SU-DHL-6 (cell line): Measurements from ENCODE around the gene NVL.

Experiments used
- EZH2phosphoT487 ChIP-seq: fragments of 200-600 bp; sonication (generic), shearing (Covaris generic); conservative IDR thresholded peaks from 2 replicates; pipeline ENCODE4 v1.6.1; 2018; ENCODE audit warnings: mild to moderate bottlenecking, antibody characterized with exemption, low read length, moderate library complexity, mixed read lengths
- TF ChIP-seq, protein P1 (sequence below): fragments of 200-600 bp; sonication (generic); IDR thresholded peaks from one replicate; pipeline ENCODE4 v1.5.1; 2017; ENCODE audit warnings: antibody characterized with exemption, mild to moderate bottlenecking, low read length, moderate library complexity; ENCODE audit not compliant: insufficient read depth, poor library complexity, severe bottlenecking

DNA sequence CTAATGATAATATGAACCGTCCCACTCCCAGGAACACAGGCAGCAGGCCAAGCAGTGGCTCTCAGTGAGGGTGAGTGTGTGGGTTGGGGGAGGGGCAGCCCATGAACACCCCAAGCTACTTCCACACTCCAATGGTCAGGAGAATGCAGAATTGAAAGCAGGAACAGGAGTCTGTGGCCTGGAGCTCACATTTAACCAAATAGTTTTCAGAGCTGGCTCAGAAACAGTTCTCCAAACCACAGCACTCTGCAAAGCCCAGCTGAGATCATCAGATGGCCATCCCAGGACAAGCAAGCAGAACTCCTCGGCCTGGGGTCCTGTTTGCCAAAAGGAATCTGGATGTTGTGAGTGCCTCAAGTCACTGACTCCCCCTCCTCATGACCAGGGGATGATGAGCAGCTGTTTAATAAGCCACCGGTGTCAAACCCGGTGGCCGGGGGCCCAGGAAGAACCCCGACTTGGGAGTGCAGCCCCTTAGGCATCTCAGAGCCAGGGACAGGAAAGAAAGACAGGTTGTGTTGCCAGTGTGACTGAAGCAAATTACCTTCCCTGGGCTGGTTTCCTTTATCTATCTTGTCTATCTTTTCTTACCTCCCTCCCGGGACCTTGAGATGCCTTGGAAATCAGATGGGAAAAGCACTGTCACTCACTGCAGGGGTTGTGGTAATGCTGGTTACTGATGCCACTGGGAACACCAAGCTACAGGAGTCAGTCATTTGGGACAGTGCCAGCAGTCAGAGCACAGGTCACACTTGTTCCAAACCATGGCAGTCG, 126.5 kb downstream of the NVL start:
- TF ChIP-seq, protein P1, sequence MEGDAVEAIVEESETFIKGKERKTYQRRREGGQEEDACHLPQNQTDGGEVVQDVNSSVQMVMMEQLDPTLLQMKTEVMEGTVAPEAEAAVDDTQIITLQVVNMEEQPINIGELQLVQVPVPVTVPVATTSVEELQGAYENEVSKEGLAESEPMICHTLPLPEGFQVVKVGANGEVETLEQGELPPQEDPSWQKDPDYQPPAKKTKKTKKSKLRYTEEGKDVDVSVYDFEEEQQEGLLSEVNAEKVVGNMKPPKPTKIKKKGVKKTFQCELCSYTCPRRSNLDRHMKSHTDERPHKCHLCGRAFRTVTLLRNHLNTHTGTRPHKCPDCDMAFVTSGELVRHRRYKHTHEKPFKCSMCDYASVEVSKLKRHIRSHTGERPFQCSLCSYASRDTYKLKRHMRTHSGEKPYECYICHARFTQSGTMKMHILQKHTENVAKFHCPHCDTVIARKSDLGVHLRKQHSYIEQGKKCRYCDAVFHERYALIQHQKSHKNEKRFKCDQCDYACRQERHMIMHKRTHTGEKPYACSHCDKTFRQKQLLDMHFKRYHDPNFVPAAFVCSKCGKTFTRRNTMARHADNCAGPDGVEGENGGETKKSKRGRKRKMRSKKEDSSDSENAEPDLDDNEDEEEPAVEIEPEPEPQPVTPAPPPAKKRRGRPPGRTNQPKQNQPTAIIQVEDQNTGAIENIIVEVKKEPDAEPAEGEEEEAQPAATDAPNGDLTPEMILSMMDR, result no peak
- no peak for TF ChIP-seq EZH2phosphoT487
